CD4-positive, alpha-beta memory T cell (primary cell): ENCODE measurements around the gene MCM9. TPM values are rescaled to one million over a fixed set of nuclear protein-coding genes. Genes with fewer than 3 reads are reported as not detected.
A peak's percentile ranks its signal among the peaks of the same experiment; 100 is the strongest.

Experiments
- CTCF ChIA-PET: fragments of 350-600 bp; sonication (Branson Sonifier 250); formaldehyde crosslinking; loops from one replicate; lab custom pipeline; 2021; ENCODE audit warnings: inconsistent platforms; ENCODE audit not compliant: partially characterized antibody; lab: Charles Lee
- POLR2A ChIA-PET: fragments of 350-600 bp; sonication (Branson Sonifier 250); formaldehyde crosslinking; loops from one replicate; lab custom pipeline; 2021; ENCODE audit not compliant: partially characterized antibody; lab: Charles Lee
- DNase-seq, 5 donors: peaks; one replicate each; pipeline versions ENCODE4 v3.0.0 to v3.0.0-alpha.2; 2020 to 2022; ENCODE audit warnings: mixed read lengths in 1 of 5
- H3K27ac ChIP-seq: one replicate; pipeline ENCODE4 v1.7.0; 2013; ENCODE audit warnings: low read depth, low read length
- H3K27me3 ChIP-seq: 2 replicates; pipeline ENCODE4 v1.7.0; 2013; ENCODE audit warnings: mild to moderate bottlenecking, low read length, moderate library complexity; ENCODE audit not compliant: insufficient read depth
- H3K36me3 ChIP-seq: 2 replicates; pipeline ENCODE4 v1.7.0; 2013; ENCODE audit warnings: mild to moderate bottlenecking, low read length, moderate library complexity; ENCODE audit not compliant: insufficient read depth
- H3K4me1 ChIP-seq: 2 replicates; pipeline ENCODE4 v1.7.0; 2013; ENCODE audit warnings: mild to moderate bottlenecking, low read length, moderate library complexity; ENCODE audit not compliant: insufficient read depth
- H3K4me3 ChIP-seq, 2 donors: one replicate each; pipeline ENCODE4 v1.7.0; 2013; ENCODE audit warnings: low read length in 2 of 2, mild to moderate bottlenecking in 1 of 2
- H3K9me3 ChIP-seq, 2 donors: one replicate each; pipeline ENCODE4 v1.7.0; 2013; ENCODE audit warnings: low read length in 2 of 2, control low read depth in 1 of 2; ENCODE audit not compliant: control insufficient read depth in 1 of 2
- H3K27ac Mint-ChIP-seq, 7 donors: one replicate each; pipeline ENCODE4 v1.8.0; 2020 to 2021; ENCODE audit warnings: mixed read lengths in 7 of 7, mild to moderate bottlenecking in 6 of 7, inconsistent platforms in 3 of 7, moderate library complexity in 3 of 7
- H3K27me3 Mint-ChIP-seq, 2 donors: one replicate each; pipeline ENCODE4 v1.8.0; 2020 to 2021; ENCODE audit warnings: mixed read lengths in 2 of 2
- H3K36me3 Mint-ChIP-seq, 2 donors: one replicate each; pipeline ENCODE4 v1.8.0; 2020 to 2021; ENCODE audit warnings: mixed read lengths in 2 of 2, inconsistent platforms in 1 of 2, mild to moderate bottlenecking in 1 of 2
- H3K4me1 Mint-ChIP-seq, 4 donors: one replicate each; pipeline ENCODE4 v1.8.0; 2020 to 2021; ENCODE audit warnings: mixed read lengths in 4 of 4, mild to moderate bottlenecking in 1 of 4
- H3K4me3 Mint-ChIP-seq, 8 donors: one replicate each; pipeline ENCODE4 v1.8.0; 2020 to 2021; ENCODE audit warnings: mixed read lengths in 8 of 8, mild to moderate bottlenecking in 7 of 8, moderate library complexity in 6 of 8, inconsistent platforms in 3 of 8
- H3K9me3 Mint-ChIP-seq, 8 donors: one replicate each; pipeline ENCODE4 v1.8.0; 2020 to 2021; ENCODE audit warnings: mixed read lengths in 8 of 8, mild to moderate bottlenecking in 5 of 8, inconsistent platforms in 3 of 8, moderate library complexity in 1 of 8
- intact Hi-C: fragments of 100-400 bp; cut with micrococcal nuclease; formaldehyde crosslinking; loops from one replicate; pipeline ENCODE4 v1.15.1; 2023
- polyA plus RNA-seq, 2 donors: library from polyadenylated mRNA; unstranded; fragments of 300-500 nt; fragmentation: Illumina TruSeq; gene quantifications; one replicate each; pipeline ENCODE4 v1.2.3, GENCODE V29; 2021
- total RNA-seq, 2 experiments: library from RNA; stranded (reverse); gene quantifications; one replicate each; pipeline ENCODE4 v1.2.3, GENCODE V29; 2021

MCM9 gene
- total and polyA plus RNA-seq, 4 experiments from 2014 or later = 11.2 to 36.6 (median 24.5) TPM

- H3K4me3 Mint-ChIP-seq = peak overlapping the region in 1 of 8 donors; percentile 43
- H3K9me3 ChIP-seq = no peaks in the 10 kb centered on the region
- no peak overlapping the region for H3K4me3 ChIP-seq
- H3K4me1 Mint-ChIP-seq = peaks cover 26 to 53% (median 37%) of the 10 kb centered on the region in 4 donors
- H3K36me3 Mint-ChIP-seq = peaks cover 0 to 28% of the 10 kb centered on the region in 2 donors
- no peak for DNase-seq
- H3K9me3 Mint-ChIP-seq = peaks cover 0 to 15% (median 4%) of the 10 kb centered on the region in 8 donors
- H3K4me1 ChIP-seq = peaks cover 29% of the 10 kb centered on the region
- H3K27me3 ChIP-seq = no peaks in the 10 kb centered on the region
- intact Hi-C loops = no loop called here
- ChIA-PET CTCF (interaction anchor here (1.6 to 4.6 kb wide), 3 partner anchors 10 to 225 kb away, joined by 6 to 57 read pairs (median 8); no protein-coding TSS in a partner anchor), POLR2A (interaction anchor here (0.6 to 1.3 kb wide), 4 partner anchors 10 to 146 kb away, joined by 3 to 4 read pairs (median 4); no protein-coding TSS in a partner anchor)
- H3K27me3 Mint-ChIP-seq = no peaks in the 10 kb centered on the region
- no peaks in the 10 kb centered on the region for H3K36me3 ChIP-seq
- no peak overlapping the region for H3K27ac ChIP-seq
- peak overlapping the region in 4 of 7 donors; percentile 23 to 79 (median 54) for H3K27ac Mint-ChIP-seq
Measured at GRCh38 chr6:118789954-118790353, 145.0 kb downstream of the MCM9 start.

GRCh38 chr6:118789419-118789818, 145.5 kb downstream of the MCM9 start:
- POLR2A ChIA-PET = interaction anchor here (0.6 to 3.3 kb wide), 5 partner anchors 7 to 104 kb away, joined by 3 to 34 read pairs (median 17); partner anchors contain the start of gene ASF1A
- H3K27me3 Mint-ChIP-seq = no peaks in the 10 kb centered on the region
- peaks cover 0 to 23% of the 10 kb centered on the region in 2 donors for H3K36me3 Mint-ChIP-seq
- H3K9me3 Mint-ChIP-seq = peaks cover 0 to 12% (median under 1%) of the 10 kb centered on the region in 8 donors
- Histone ChIP-seq H3K27me3 (no peaks in the 10 kb centered on the region), H3K36me3 (no peaks in the 10 kb centered on the region), H3K27ac (no peak overlapping the region), H3K9me3 (no peaks in the 10 kb centered on the region), H3K4me1 (peaks cover 29% of the 10 kb centered on the region), H3K4me3 (no peak overlapping the region)
- DNase-seq = no peak
- intact Hi-C loops = no loop called here
- H3K4me3 Mint-ChIP-seq = no peak overlapping the region
- H3K27ac Mint-ChIP-seq = peak overlapping the region in 6 of 7 donors; percentile 0 to 92 (median 79)
- CTCF ChIA-PET = interaction anchor here (2.3 to 4.6 kb wide), 4 partner anchors 12 to 224 kb away, joined by 6 to 57 read pairs (median 27); no protein-coding TSS in a partner anchor
- H3K4me1 Mint-ChIP-seq = peaks cover 27 to 48% (median 35%) of the 10 kb centered on the region in 4 donors

GRCh38 chr6:118788702-118789101, 146.3 kb downstream of the MCM9 start:
- H3K27me3 ChIP-seq = no peaks in the 10 kb centered on the region
- peaks cover 0 to 12% (median 0%) of the 10 kb centered on the region in 8 donors for H3K9me3 Mint-ChIP-seq
- H3K36me3 ChIP-seq = no peaks in the 10 kb centered on the region
- H3K4me3 ChIP-seq = no peak overlapping the region
- H3K27ac Mint-ChIP-seq = peak overlapping the region in 6 of 7 donors; percentile 77 to 97 (median 96)
- no peaks in the 10 kb centered on the region for H3K27me3 Mint-ChIP-seq
- intact Hi-C loops = loop anchor here (1.0 kb wide), 1 partner anchor 8 kb away; no protein-coding TSS in a partner anchor
- H3K4me3 Mint-ChIP-seq = peak overlapping the region in 1 of 8 donors; percentile 69
- CTCF ChIA-PET = interaction anchor here (0.9 to 4.6 kb wide), 5 partner anchors 11 to 223 kb away, joined by 3 to 57 read pairs (median 16); no protein-coding TSS in a partner anchor
- H3K27ac ChIP-seq = no peak overlapping the region
- peaks cover 28 to 44% (median 34%) of the 10 kb centered on the region in 4 donors for H3K4me1 Mint-ChIP-seq
- POLR2A ChIA-PET = interaction anchor here (1.0 to 3.3 kb wide), 10 partner anchors 8 to 230 kb away, joined by 3 to 34 read pairs (median 12); partner anchors contain the start of genes ASF1A and CEP85L
- H3K36me3 Mint-ChIP-seq = peaks cover 0 to 20% of the 10 kb centered on the region in 2 donors
- peaks cover 29% of the 10 kb centered on the region for H3K4me1 ChIP-seq
- no peak for DNase-seq
- H3K9me3 ChIP-seq = no peaks in the 10 kb centered on the region

- no peaks in the 10 kb centered on the region for H3K27me3 ChIP-seq
- H3K4me1 ChIP-seq = peaks cover 29% of the 10 kb centered on the region
- CTCF ChIA-PET = interaction anchor here (0.7 to 4.6 kb wide), 18 partner anchors 9 to 322 kb away, joined by 3 to 57 read pairs (median 5); partner anchors contain the start of gene ASF1A
- intact Hi-C loops = loop anchor here (1.0 kb wide), 1 partner anchor 8 kb away; no protein-coding TSS in a partner anchor
- Mint-ChIP-seq H3K4me3 (peak overlapping the region in 7 of 8 donors; percentile 8 to 74 (median 59)), H3K36me3 (peaks cover 0 to 18% of the 10 kb centered on the region in 2 donors), H3K27ac (peak overlapping the region; percentile 77 to 97 (median 95)), H3K4me1 (peaks cover 27 to 40% (median 34%) of the 10 kb centered on the region in 4 donors), H3K27me3 (no peaks in the 10 kb centered on the region), H3K9me3 (peaks cover 0 to 12% (median 0%) of the 10 kb centered on the region in 8 donors)
- H3K27ac ChIP-seq = peak overlapping the region; percentile 18
- no peaks in the 10 kb centered on the region for H3K9me3 ChIP-seq
- H3K4me3 ChIP-seq = no peak overlapping the region
- no peaks in the 10 kb centered on the region for H3K36me3 ChIP-seq
- peak; percentile 38 to 58 (median 54) for DNase-seq
- POLR2A ChIA-PET = interaction anchor here (0.7 to 3.3 kb wide), 16 partner anchors 8 to 1362 kb away, joined by 3 to 34 read pairs (median 6); partner anchors contain the start of genes ASF1A, CEP85L, FAM184A and ROS1
Measured at GRCh38 chr6:118787724-118788423, 147.1 kb downstream of the MCM9 start.

GRCh38 chr6:118786596-118787453, 148.1 kb downstream of the MCM9 start:
- no peak for DNase-seq
- Mint-ChIP-seq H3K4me3 (peak overlapping the region in 1 of 8 donors; percentile 69), H3K4me1 (peaks cover 25 to 37% (median 32%) of the 10 kb centered on the region in 4 donors), H3K9me3 (peaks cover 0 to 4% (median 0%) of the 10 kb centered on the region in 8 donors), H3K27ac (peak overlapping the region in 5 of 7 donors; percentile 46 to 96 (median 95)), H3K36me3 (peaks cover 0 to 10% of the 10 kb centered on the region in 2 donors), H3K27me3 (no peaks in the 10 kb centered on the region)
- ChIA-PET CTCF (interaction anchor here (0.9 to 4.6 kb wide), 13 partner anchors 9 to 109 kb away, joined by 3 to 57 read pairs (median 5); partner anchors contain the start of gene ASF1A), POLR2A (interaction anchor here (0.8 to 3.3 kb wide), 11 partner anchors 8 to 291 kb away, joined by 3 to 34 read pairs (median 8); partner anchors contain the start of genes ASF1A, CEP85L and FAM184A)
- no peaks in the 10 kb centered on the region for H3K36me3 ChIP-seq
- H3K9me3 ChIP-seq = no peaks in the 10 kb centered on the region
- intact Hi-C loops = no loop called here
- H3K4me3 ChIP-seq = no peak overlapping the region
- H3K27ac ChIP-seq = peak overlapping the region; percentile 18
- peaks cover 29% of the 10 kb centered on the region for H3K4me1 ChIP-seq
- no peaks in the 10 kb centered on the region for H3K27me3 ChIP-seq

- H3K9me3 Mint-ChIP-seq = no peaks in the 10 kb centered on the region
- peaks cover 0 to 5% of the 10 kb centered on the region in 2 donors for H3K36me3 Mint-ChIP-seq
- CTCF ChIA-PET = interaction anchor here (3.8 to 4.4 kb wide), 2 partner anchors 11 to 16 kb away, joined by 18 to 38 read pairs; no protein-coding TSS in a partner anchor
- H3K27me3 ChIP-seq = no peaks in the 10 kb centered on the region
- peak overlapping the region in 3 of 7 donors; percentile 13 to 43 (median 15) for H3K27ac Mint-ChIP-seq
- H3K4me3 Mint-ChIP-seq = no peak overlapping the region
- POLR2A ChIA-PET = interaction anchor here (1.5 kb wide), 1 partner anchor 76 kb away, joined by 3 read pairs; no protein-coding TSS in a partner anchor
- H3K27me3 Mint-ChIP-seq = no peaks in the 10 kb centered on the region
- H3K4me1 ChIP-seq = peaks cover 29% of the 10 kb centered on the region
- H3K36me3 ChIP-seq = no peaks in the 10 kb centered on the region
- H3K4me1 Mint-ChIP-seq = peaks cover 23 to 37% (median 26%) of the 10 kb centered on the region in 4 donors
- no peak overlapping the region for H3K4me3 ChIP-seq
- no peaks in the 10 kb centered on the region for H3K9me3 ChIP-seq
- DNase-seq = no peak
- intact Hi-C loops = no loop called here
- H3K27ac ChIP-seq = no peak overlapping the region
Measured at GRCh38 chr6:118785601-118786000, 149.4 kb downstream of the MCM9 start.
